Measurements from ENCODE around the gene AP1G1.

- TF ChIP-seq EP300 (IDR thresholded peaks at IDR 0.05; ENCODE audit: borderline replicate concordance in 1 of 2, control insufficient read depth in 1 of 2, low read depth in 2 of 2, low read length in 2 of 2), result no peak
- no peak for TF ChIP-seq CTCF (IDR thresholded peaks at IDR 0.05 in 2 of 3, conservative IDR thresholded peaks at IDR 0.05 in 1 of 3; ENCODE audit: control insufficient read depth in 2 of 3, extremely low read depth in 1 of 3, insufficient read depth in 1 of 3, low read depth in 3 of 3, low read length in 3 of 3)
- TF ChIP-seq POLR2AphosphoS5 (IDR thresholded peaks at IDR 0.05; ENCODE audit: low read length), result no peak
- TF ChIP-seq POLR2A (IDR thresholded peaks at IDR 0.05; ENCODE audit: low read depth, low read length), result no peak
- no peak for TF ChIP-seq EZH2 (IDR thresholded peaks at IDR 0.05; ENCODE audit: borderline replicate concordance, control insufficient read depth, low read depth, low read length)
- TF ChIP-seq MXI1 (IDR thresholded peaks at IDR 0.05; ENCODE audit: low read depth, low read length), result no peak
- TF ChIP-seq USF2 (IDR thresholded peaks at IDR 0.05; ENCODE audit: borderline replicate concordance, low read depth, low read length), result no peak
- TF ChIP-seq FOS (IDR thresholded peaks at IDR 0.05; ENCODE audit: borderline replicate concordance, extremely low read depth, insufficient read length), result no peak
- TF ChIP-seq SUZ12 (IDR thresholded peaks at IDR 0.05; ENCODE audit: unreplicated experiment), result no peak
- TF ChIP-seq ASH2L (IDR thresholded peaks at IDR 0.05; ENCODE audit: borderline replicate concordance, low read depth), result no peak
- no peak for TF ChIP-seq SRF (IDR thresholded peaks at IDR 0.05; ENCODE audit: low read depth in 2 of 2, low read length in 2 of 2)
These were observed 20.1 kb downstream of the AP1G1 start for GRCh38 chr16:71788578-71788977.
